GM12875 (cell line): Measurements from ENCODE around the gene SLC16A3.

Experiments used
- H3K4me3 ChIP-seq: one replicate; pipeline ENCODE4 v1.5.1; 2011; ENCODE audit warnings: low read depth, low read length, control low read depth
- CTCF ChIP-seq: IDR thresholded peaks from 2 replicates; pipeline ENCODE4 v1.5.1; 2011; ENCODE audit warnings: low read depth, mild to moderate bottlenecking, control low read depth, inconsistent platforms, low read length, moderate library complexity, borderline replicate concordance; ENCODE audit not compliant: insufficient read depth

SLC16A3 gene

GRCh38 chr17:82228842-82229697, at the start of gene SLC16A3:
Gene SLC16A3, plus strand, starts transcription at chr17:82229042. Its CDS starts 6,967 bp downstream, at chr17:82236009.
- TF ChIP-seq CTCF: no peak
- H3K4me3 ChIP-seq: peak within 1 kb of the TSS; percentile 64

DNA sequence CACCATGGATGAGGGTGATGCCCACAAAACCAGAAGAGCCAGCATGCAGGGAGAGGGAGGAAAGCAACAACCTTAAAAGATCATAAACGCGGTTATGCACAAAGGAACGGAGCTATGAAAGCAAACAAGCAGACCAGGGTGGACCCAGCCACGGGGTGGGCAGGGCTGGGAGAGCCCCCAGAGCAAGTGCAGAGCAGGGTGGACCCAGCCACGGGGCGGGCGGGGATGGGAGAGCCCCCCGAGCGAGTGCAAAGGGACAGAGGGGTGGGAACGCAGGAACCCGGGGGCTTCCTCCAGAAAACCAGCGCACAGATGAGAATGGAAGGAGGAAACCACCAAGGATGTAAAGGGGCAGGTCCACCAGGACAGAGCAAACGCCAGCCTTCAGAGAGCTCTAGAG, 49.4 kb upstream of the SLC16A3 start:
- no peak overlapping the region for H3K4me3 ChIP-seq
- no peak for TF ChIP-seq CTCF

DNA sequence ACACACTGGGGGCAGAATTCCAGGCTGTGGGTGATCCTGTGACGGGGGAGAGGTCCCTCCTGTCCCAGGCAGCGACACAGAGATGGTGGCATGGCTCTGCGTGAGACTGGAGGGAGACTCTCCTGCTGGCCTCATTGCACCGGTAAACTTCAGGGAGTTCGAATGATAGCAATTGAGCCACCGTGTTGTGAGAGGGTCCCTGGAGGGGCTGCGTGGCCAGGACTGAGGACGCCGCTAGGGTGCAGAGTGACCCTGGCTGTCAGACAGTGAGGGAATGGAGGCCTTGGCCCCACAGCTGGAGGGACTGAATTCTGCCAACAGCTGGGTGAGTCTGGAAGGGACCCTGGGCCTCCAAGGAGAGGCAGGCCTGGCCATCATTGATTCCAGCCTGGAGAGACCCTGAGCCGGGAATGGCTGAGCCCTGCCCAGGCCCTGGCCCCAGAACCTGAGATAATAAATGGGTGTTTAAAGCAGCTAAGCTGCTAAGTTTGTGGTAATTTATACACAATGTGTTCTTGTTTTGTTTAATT, 48.8 kb upstream of the SLC16A3 start:
- H3K4me3 ChIP-seq: no peak overlapping the region
- no peak for TF ChIP-seq CTCF

- TF ChIP-seq CTCF: no peak
- H3K4me3 ChIP-seq: no peak overlapping the region
These were observed 47.9 kb upstream of the SLC16A3 start for GRCh38 chr17:82180776-82181528.

GRCh38 chr17:82184761-82185160, 44.1 kb upstream of the SLC16A3 start:
- H3K4me3 ChIP-seq: no peak overlapping the region
- TF ChIP-seq CTCF: no peak

GRCh38 chr17:82186221-82186620, 42.6 kb upstream of the SLC16A3 start:
- TF ChIP-seq CTCF: no peak
- no peak overlapping the region for H3K4me3 ChIP-seq

DNA sequence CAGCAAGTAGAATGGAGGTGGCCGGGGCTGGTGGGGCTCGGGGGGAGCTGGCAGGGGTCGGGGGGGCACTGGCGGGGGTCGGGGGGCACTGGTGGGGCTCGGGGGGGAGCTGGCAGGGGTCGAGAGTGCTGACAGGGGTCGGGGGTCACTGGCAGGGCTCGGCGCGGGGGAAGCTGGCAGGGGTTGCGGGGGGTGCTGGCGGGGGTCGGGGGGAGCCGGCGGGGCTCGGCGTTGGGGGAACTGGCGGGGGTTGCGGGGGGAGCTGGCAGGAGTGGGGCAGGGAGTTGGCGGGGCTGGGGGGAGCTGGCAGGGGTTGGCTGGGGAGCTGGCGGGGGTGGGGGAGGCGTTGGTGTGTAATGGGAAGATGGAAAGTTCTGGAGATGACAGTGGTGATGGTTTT, 41.3 kb upstream of the SLC16A3 start:
- no peak overlapping the region for H3K4me3 ChIP-seq
- TF ChIP-seq CTCF: no peak
